Mesothelial cell of epicardium (in vitro differentiated cells): ENCODE measurements around the gene EPDR1. TPM values are rescaled to one million over a fixed set of nuclear protein-coding genes. Genes with fewer than 3 reads are reported as not detected.

Experiments
- DNase-seq, 2 experiments: peaks; one replicate each; pipeline ENCODE4 v3.0.0; 2021; ENCODE audit warnings: low spot score in 2 of 2; ENCODE audit not compliant: unreplicated experiment in 2 of 2
- H3K27ac Mint-ChIP-seq: 2 replicates; pipeline ENCODE4 v1.8.0; 2021; ENCODE audit warnings: mixed read lengths
- H3K27me3 Mint-ChIP-seq: 2 replicates; pipeline ENCODE4 v1.8.0; 2021; ENCODE audit warnings: low read depth, mixed read lengths
- H3K36me3 Mint-ChIP-seq: 2 replicates; pipeline ENCODE4 v1.8.0; 2021; ENCODE audit warnings: mixed read lengths
- H3K4me1 Mint-ChIP-seq: 2 replicates; pipeline ENCODE4 v1.8.0; 2021; ENCODE audit warnings: mixed read lengths
- H3K4me3 Mint-ChIP-seq: 2 replicates; pipeline ENCODE4 v1.8.0; 2021; ENCODE audit warnings: mild to moderate bottlenecking, moderate library complexity, mixed read lengths
- H3K9me3 Mint-ChIP-seq: 2 replicates; pipeline ENCODE4 v1.8.0; 2021; ENCODE audit warnings: mixed read lengths
- CTCF ChIP-seq: fragments of 200-600 bp; sonication (generic); IDR thresholded peaks from one replicate; pipeline ENCODE4 v1.5.0; 2021; ENCODE audit warnings: antibody characterized with exemption; ENCODE audit not compliant: unreplicated experiment
- total RNA-seq: library from RNA; stranded (reverse); gene quantifications from 3 replicates; pipeline ENCODE4 v1.2.1, GENCODE V29; 2021

EPDR1 gene
- total RNA-seq, 1 donor from 2014 or later, result 6.2 TPM

- H3K4me3 Mint-ChIP-seq, result peak overlapping the region; percentile 73
- peaks cover 57% of the 10 kb centered on the region for H3K27me3 Mint-ChIP-seq
- DNase-seq, result peak in 1 of 2 experiments; percentile 45
- H3K9me3 Mint-ChIP-seq, result no peaks in the 10 kb centered on the region
- peak overlapping the region; percentile 47 for H3K27ac Mint-ChIP-seq
- no peaks in the 10 kb centered on the region for H3K36me3 Mint-ChIP-seq
- H3K4me1 Mint-ChIP-seq, result peaks cover 47% of the 10 kb centered on the region
- TF ChIP-seq CTCF, result no peak
These were observed 4.3 kb upstream of the EPDR1 start for GRCh38 chr7:37916017-37916672.

GRCh38 chr7:37916673-37917660 lies 3.5 kb upstream of the EPDR1 start, which contains the start of gene SFRP4:
SFRP4 (minus strand) TSS chr7:37916817; CDS start chr7:37916537, 280 bp downstream.
- DNase-seq, result peak; percentile 39 to 70
- H3K4me3 Mint-ChIP-seq, result peak within 1 kb of the TSS; percentile 73
- TF ChIP-seq CTCF, result peak; percentile 64
- H3K36me3 Mint-ChIP-seq, result no peaks in the 10 kb centered on the region
- peak within 1 kb of the TSS; percentile 47 for H3K27ac Mint-ChIP-seq
- H3K27me3 Mint-ChIP-seq, result peaks cover 64% of the 10 kb centered on the region
- no peaks in the 10 kb centered on the region for H3K9me3 Mint-ChIP-seq
- H3K4me1 Mint-ChIP-seq, result peaks cover 53% of the 10 kb centered on the region

- Mint-ChIP-seq H3K36me3 (no peaks in the 10 kb centered on the region), H3K27me3 (peaks cover 77% of the 10 kb centered on the region)
These were observed 1.9 kb upstream of the EPDR1 start for GRCh38 chr7:37918526-37918925.

DNA sequence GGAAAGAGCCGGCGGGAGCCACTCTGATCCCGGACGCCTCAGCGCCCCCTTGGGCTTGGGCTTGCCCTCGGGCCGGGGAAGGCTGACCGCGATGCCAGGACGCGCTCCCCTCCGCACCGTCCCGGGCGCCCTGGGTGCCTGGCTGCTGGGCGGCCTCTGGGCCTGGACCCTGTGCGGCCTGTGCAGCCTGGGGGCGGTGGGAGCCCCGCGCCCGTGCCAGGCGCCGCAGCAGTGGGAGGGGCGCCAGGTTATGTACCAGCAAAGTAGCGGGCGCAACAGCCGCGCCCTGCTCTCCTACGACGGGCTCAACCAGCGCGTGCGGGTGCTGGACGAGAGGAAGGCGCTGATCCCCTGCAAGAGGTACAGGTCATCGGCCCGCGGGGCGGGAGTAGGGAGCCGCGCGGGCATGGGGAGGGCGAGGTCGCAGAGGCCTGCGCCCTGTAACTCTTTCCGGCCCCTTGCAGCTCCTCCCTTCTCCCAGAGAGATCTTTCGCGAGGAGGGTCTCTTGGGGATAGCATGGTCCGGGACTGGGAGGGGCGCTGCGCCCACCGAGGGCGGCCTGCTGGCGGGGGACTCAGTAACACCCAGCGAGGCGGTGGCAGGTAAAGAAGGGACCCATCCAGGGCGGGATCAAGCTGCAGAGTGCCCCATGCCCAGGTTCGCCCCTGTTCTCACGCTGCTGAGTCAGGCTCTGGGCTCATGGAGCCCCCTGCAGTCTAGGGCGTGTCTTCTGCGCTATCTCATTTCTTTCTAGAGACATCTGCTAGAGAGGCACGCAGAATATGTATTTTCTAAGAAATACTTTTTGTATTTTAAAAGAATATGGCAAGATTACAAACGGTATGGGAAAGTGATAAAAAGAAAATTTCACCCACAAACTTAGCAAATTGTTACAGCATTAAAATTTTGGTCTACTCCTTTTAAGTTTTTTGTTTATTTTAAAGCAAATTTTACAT lies 687 bp downstream of the EPDR1 start:
- peaks cover 8% of the 10 kb centered on the region for H3K9me3 Mint-ChIP-seq
- no peak overlapping the region for H3K27ac Mint-ChIP-seq
- DNase-seq, result peak; percentile 25 to 54
- H3K4me1 Mint-ChIP-seq, result peaks cover 25% of the 10 kb centered on the region
- peaks cover 65% of the 10 kb centered on the region for H3K27me3 Mint-ChIP-seq
- no peak for TF ChIP-seq CTCF
- H3K36me3 Mint-ChIP-seq, result no peaks in the 10 kb centered on the region
- H3K4me3 Mint-ChIP-seq, result peak overlapping the region; percentile 75

More at GRCh38 chr7:37918526-37918925, 1.9 kb upstream of the EPDR1 start:
- Mint-ChIP-seq H3K27ac (no peak overlapping the region), H3K4me1 (peaks cover 44% of the 10 kb centered on the region), H3K4me3 (no peak overlapping the region), H3K9me3 (no peaks in the 10 kb centered on the region)
- peak; percentile 17 for TF ChIP-seq CTCF
- no peak for DNase-seq

- Mint-ChIP-seq H3K4me1 (peaks cover 20% of the 10 kb centered on the region), H3K27me3 (peaks cover 58% of the 10 kb centered on the region), H3K4me3 (peak overlapping the region; percentile 27), H3K27ac (no peak overlapping the region), H3K36me3 (no peaks in the 10 kb centered on the region), H3K9me3 (peaks cover 8% of the 10 kb centered on the region)
- no peak for TF ChIP-seq CTCF
- DNase-seq, result no peak
These were observed 1.4 kb downstream of the EPDR1 start for GRCh38 chr7:37921876-37922275.
